Amniotic stem cell (primary cell): ENCODE results near the gene A3GALT2.
"Not testable (repeated sequence)": the region's sequence is repeated elsewhere in the genome, so short reads cannot be mapped to it uniquely, and the experiment has no call there.

Source experiments
- DNase-seq: peaks from one replicate; lab custom pipeline; 2025; lab: John Stamatoyannopoulos, UW

Gene A3GALT2

GRCh38 chr1:33312413-33312749 is 8.5 kb downstream of the A3GALT2 start:
- DNase-seq: no peak

- no peak for DNase-seq
Measured at GRCh38 chr1:33311706-33312412, 9.0 kb downstream of the A3GALT2 start.

DNA sequence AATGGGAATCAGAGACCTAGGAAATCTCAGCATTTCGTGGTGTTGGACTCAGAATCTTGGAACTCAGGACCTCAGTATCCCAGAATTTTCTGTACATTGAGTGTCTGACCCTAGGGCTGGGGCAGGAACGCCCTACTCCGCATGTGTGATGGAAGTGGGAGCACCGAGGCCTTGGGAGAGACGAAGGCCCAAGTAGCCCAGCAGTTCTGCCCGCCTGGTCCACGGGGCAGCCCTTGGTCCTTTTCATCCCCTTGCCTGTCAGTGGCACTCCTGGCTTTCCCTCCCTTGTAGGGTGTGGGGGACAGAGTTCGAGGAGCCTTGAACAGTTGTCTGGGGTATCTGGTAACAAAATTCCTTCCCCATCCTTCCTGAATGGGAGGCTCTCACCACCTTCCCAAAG is 10.2 kb downstream of the A3GALT2 start:
- no peak for DNase-seq

DNA sequence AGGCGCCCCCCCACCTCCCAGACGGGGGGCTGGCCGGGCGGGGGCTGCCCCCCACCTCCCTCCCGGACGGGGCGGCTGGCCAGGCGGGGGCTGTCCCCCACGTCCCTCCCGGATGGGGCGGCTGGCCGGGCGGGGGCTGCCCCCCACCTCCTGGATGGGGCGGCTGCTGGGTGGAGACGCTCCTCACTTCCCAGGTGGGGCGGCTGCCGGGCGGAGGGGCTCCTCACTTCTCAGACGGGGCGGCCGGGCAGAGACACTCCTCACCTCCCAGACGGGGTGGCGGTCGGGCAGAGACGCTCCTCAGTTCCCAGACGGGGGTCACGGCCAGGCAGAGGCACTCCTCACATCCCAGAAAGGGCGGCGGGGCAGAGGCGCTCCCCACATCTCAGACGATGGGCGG is 11.5 kb downstream of the A3GALT2 start:
- not testable (repeated sequence) for DNase-seq

GRCh38 chr1:33307494-33307864 is 13.4 kb downstream of the A3GALT2 start:
- DNase-seq: no peak

- DNase-seq: no peak
Measured at GRCh38 chr1:33306653-33307493, 14.0 kb downstream of the A3GALT2 start.

GRCh38 chr1:33305816-33306652 is 14.9 kb downstream of the A3GALT2 start:
- no peak for DNase-seq

GRCh38 chr1:33305016-33305415 is 15.9 kb downstream of the A3GALT2 start:
- DNase-seq: no peak

GRCh38 chr1:33302325-33302724 is 18.6 kb downstream of the A3GALT2 start:
- no peak for DNase-seq

DNA sequence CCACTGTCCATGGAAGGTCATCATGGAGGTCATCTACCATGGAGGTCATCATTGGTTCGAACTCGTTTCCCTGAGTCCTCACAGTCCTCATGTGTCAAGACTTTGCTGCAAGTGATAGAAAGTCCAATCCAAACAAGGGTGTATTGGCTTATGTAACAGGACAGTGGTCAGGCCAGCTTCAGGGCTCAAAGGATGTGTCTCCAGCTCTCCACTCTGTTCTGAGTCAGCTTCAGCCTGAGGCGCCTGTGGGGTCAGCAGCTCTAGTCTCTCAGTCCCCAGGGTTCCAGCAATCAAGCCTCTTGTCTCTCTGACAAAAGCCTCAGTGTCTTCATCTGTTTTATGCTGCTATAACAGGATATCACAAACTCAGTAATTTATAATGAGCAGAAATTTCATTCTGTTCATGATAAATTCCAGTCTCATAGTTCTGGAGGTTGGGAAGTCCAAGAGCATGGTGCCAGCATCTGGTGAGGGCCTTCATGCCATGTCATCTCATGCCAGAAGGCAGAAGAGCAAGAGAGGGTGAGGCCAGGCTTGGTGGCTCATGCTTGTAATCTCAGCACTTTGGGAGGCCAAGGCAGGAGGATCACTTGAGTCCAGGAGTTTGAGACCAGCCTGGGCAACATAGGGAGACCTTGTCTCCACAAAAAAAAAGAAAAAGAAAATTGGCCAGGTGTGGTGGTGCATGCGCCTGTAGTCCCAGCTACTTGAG is 19.5 kb downstream of the A3GALT2 start:
- DNase-seq: no peak

DNA sequence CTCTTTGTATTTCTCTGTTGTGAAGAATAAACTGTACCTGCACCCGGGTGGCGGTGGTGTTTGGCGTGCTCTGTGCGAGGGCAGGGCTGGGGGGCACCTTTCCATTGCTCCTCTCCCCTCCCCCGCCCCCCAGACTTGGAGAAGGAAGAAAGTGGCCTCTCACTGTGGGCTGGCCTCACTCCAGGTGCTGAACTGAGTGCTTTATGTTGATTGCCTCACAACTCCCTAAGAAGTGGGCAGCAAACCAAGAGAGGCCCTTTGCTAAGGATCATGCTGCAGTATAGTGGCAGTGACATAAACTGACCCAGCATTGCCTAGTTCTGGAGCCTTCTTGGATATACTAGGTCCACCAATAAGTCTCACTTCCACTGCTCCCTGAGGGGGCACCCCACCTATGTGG is 20.2 kb downstream of the A3GALT2 start:
- no peak for DNase-seq

- DNase-seq: no peak
Measured at GRCh38 chr1:33299461-33300155, 21.3 kb downstream of the A3GALT2 start.

- DNase-seq: peak; percentile 39
Measured at GRCh38 chr1:33298623-33299277, 22.1 kb downstream of the A3GALT2 start.

GRCh38 chr1:33297911-33298622 is 22.8 kb downstream of the A3GALT2 start:
- no peak for DNase-seq

DNA sequence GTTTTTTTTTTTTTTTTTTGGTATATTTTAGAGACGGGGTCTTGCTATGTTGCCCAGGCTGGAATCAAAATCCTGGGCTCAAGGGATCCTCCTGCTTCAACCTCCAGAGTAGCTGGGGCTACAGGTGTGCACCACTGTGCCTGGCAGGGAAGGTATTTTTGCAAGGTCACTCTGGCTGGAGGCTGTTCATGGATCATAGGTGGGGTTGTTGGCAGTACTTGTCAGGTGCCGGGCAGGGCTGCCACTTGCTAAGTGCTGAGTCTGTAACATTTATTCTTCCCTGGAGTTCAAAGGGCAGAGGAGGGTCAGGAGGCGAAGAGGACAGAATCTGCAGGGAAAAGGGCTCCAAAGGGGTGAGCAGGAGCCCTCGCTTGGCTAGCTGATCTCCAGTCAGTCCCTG is 24.1 kb downstream of the A3GALT2 start:
- no peak for DNase-seq

DNA sequence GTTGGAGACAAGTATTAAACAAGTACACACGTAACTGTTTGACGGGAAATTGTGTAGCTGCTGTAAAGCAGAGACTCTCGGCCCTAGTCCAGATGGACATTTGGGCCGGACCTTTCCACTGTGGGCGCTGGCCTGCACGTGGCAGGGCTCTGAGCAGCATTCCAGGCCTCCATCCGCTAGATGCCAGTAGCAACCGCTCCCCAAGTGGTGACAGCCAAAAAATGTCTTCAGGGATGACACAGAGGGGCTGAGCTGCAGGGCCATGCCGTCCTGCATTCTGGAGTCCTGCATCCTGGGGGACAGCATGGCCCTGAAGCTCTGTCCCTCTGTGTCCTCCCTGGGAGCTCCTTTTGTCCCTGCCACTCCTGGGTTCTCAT is 24.8 kb downstream of the A3GALT2 start:
- DNase-seq: no peak

DNA sequence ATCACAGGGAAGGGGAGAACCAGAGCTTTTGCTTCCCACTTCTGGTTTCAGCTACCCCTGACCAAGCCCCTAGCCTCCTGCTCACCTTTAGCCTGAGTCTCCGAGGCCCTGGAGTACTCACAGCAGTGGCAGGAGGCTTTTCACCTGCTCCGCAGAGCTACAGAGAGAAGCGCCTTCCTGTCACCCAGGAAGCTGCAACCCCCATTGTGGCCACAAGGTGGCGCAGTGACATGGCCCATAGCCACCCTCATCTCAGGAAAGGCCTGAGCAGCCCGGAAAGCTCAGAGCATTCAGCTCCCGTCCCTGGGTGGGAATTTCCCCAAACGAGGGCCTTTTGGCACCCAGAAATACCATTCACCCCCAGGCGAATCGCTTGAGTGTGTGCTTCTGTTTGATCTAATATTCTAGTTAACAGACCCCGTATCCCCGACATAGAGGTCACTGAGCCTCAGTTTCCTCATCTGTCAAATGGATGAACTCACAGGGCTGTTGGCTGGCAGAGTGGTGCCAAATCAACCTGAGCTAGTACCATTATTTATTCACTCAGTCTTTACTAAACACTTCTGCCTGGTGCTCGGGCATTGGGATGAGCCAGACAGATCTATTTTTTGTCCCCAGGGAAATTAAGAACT is 25.3 kb downstream of the A3GALT2 start:
- DNase-seq: peak; percentile 23

DNA sequence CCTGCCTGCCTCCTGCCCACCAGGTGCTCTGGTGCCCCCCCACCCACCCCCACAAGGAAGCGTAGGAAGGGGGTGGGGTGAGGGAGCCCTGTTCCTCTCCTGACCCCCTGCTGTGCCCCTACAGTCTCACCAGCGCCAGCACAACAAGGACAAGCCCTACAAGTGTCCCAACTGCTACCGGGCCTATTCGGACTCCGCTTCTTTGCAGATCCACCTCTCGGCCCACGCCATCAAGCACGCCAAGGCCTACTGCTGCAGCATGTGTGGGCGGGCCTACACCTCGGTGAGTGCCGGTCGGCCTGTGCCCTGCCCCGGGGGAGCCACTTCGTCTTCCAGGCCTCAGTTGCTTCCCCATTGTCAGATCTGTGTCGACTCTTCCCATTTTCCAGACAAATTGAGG is 25.9 kb downstream of the A3GALT2 start:
- DNase-seq: no peak

GRCh38 chr1:33294071-33295010 is 26.6 kb downstream of the A3GALT2 start:
- DNase-seq: no peak
